Activated CD8-positive, alpha-beta memory T cell treated with anti-CD3 and anti-CD28 coated beads for 1 hour (primary cell): ENCODE results near the gene TMEM41B.
"Not testable (repeated sequence)": the region's sequence is repeated elsewhere in the genome, so short reads cannot be mapped to it uniquely, and the experiment has no call there.

ENCODE experiments used
- DNase-seq, 2 donors: peaks; one replicate each; pipeline ENCODE4 v3.0.0-alpha.2; 2020; ENCODE audit warnings: low read depth in 1 of 2; ENCODE audit errors: extremely low read depth in 1 of 2

TMEM41B gene

DNA sequence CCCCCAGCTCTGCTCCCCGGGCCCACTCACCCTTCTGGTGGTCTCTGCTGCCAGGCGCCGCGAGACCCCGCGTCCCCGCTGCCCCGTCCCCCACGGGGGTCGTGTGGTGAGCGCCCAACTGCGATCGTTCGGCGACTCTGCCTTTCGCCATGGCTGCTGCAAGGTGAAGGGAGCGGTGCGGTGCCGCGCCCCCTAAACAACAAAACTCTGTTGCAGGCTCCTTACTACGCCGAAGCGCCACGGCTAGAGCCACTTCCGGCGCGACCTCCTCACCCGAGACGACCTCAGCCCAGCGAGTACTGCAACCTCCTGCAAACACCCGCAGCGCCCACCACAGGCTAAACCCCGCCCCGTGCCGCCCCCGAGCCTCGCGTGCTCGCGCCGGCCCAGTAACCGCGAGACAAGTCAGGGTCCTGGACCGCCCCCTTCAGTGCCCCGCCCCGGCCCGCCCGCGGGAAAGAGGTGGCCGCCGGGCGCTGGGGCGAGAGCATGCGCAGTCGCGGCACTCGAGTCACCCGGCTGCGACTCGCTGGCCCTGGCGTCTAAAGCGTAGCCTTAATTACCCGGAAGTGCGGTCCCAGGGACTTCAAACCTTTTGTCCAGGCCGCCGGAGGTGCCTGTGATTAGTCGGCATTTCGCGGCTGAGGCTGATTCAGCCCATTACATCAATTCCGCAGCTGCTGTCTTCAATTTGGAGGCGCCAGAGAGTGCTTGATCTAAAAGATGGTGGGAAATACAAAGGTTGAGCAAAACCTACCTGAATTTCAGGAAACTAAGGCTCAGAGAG lies at the start of gene TMEM41B:
TSS of gene TMEM41B (minus strand) at position 303 of the 787 bp plus-strand sequence. CDS start at position 151, 152 bp downstream.
- DNase-seq, result peak; percentile 97 to 99

- no peak for DNase-seq
Observed at GRCh38 chr11:9362393-9362863, 48.0 kb upstream of the TMEM41B start.

DNA sequence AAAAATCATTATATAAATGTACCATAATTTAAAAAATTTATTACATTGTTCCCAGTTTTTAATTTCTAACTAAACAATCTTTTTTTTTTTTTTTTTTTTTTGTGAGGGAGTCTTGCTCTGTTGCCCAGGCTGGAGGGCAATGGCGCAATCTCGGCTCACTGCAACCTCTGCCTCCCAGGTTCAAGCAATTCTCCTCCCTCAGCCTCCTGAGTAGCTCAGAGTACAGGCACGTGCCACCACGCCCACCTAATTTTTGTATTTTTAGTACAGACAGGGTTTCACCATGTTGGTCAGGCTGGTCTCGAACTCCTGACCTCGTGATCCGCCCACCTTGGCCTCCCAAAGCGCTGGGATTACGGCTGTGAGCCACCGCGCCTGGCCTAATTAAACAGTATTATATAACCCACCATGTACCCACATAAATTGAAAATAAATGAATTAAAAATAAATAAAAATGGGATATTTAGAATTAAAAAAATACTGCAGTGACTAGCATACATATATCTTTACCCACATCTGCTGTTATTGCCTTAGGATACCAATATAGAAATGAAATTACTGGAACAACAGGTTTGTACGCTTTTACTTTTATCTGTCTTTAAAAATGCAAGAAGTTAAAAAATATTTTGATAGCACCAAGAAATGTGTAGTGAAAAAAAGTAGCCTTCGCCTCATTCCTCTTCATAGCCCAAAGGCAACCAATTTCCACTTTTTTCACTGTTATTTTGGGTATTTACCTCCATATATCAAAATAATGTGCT lies 46.6 kb upstream of the TMEM41B start:
- not testable (repeated sequence) for DNase-seq

DNA sequence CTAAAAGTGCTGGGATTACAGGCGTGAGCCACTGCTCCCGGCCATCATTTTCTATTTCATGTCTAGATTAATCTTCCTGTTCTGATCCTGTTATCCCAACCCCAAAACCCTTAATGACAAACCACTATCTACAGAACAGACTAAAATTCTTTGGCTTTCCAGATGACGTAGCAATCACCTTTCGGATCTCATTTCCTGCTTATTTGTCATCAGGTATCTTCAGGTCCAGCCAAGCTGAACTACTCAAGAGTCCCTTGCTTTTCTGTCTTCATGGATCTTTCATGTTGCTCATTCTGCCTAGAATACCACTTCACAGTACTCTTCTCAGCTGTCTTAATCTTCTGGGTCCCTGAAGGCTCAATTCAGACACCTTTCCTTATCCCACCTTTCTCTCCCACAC lies 42.6 kb upstream of the TMEM41B start:
- DNase-seq, result no peak

- no peak for DNase-seq
Observed at GRCh38 chr11:9351321-9351881, 37.0 kb upstream of the TMEM41B start.

GRCh38 chr11:9347779-9348178 lies 33.4 kb upstream of the TMEM41B start:
- DNase-seq, result not testable (repeated sequence)

GRCh38 chr11:9347100-9347499 lies 32.7 kb upstream of the TMEM41B start:
- DNase-seq, result no peak

DNA sequence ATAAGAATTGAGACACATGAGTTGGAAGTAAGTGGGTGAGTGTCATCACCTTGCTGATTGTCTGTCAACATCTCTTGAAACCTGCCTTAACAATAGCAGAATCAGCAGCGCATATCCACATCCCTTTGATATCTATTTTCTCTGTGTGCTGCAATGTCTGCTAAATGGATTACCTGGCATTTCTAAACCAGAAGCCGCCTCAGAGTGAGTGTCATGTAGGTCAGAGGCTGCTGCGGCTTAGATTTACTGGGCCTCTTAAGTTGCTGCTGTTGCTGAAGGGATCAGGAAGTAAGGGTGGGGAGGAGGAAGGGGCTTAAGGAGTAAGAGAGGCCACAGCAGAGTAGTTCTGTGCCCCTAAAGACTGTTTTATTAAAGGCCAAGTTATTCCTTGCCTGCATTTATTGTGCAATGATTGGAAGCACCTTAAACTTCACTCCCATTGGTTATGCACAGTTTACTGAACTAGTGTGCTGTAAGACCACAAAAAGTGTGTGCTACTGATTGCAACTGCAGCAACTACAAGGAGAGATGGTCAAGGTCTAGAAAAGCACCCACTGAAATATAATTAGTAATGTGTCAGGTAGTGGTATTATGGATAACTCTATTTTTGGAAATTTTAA lies 29.8 kb upstream of the TMEM41B start:
- DNase-seq, result no peak

DNA sequence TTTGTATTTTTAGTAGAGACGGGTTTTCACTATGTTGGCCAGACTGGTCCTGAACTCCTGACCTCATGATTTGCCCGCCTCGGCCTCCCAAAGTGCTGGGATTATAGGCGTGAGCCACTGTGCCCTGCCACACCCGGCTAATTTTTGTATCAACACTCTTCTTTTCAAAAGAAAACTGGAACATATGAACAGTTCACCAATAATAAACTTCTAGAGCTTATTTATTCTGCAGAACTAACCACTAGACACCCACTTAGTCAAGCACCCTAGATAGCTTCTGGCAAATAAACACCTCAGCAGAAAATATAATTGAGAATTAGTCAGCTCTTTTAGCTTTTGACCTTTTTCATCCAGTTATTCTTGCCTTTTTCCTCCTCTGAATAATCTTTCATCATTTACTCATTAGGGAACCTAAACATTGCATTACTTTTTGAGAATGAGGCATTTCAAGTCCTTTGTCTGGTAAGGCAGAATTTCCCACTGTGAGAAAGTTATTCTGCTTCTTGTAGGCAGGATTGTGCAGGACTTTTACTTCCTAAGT lies 27.3 kb upstream of the TMEM41B start:
- DNase-seq, result no peak

DNA sequence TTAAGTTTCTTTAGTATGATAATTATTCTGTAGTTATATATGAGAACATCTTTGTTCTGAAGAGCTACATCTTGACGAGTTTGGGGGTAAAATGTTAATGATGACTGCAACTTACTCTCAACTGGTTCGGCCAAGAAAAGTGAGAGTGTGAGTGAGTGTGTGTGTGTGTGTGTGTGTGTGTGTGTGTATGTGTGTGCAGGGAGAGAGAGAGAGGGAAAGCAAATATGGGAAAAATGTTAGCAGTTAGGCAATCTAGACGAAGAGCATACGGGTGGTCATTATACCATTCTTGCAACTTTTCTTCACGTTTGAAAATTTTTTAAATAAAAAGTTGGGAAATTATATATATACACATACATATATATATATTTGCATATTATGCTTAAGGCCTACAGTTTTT lies 18.3 kb upstream of the TMEM41B start:
- DNase-seq, result no peak

- no peak for DNase-seq
Observed at GRCh38 chr11:9330387-9331384, 16.3 kb upstream of the TMEM41B start.

GRCh38 chr11:9320047-9320446 lies 5.7 kb upstream of the TMEM41B start:
- DNase-seq, result no peak

- DNase-seq, result not testable (repeated sequence)
Observed at GRCh38 chr11:9319377-9320001, 5.1 kb upstream of the TMEM41B start.

DNA sequence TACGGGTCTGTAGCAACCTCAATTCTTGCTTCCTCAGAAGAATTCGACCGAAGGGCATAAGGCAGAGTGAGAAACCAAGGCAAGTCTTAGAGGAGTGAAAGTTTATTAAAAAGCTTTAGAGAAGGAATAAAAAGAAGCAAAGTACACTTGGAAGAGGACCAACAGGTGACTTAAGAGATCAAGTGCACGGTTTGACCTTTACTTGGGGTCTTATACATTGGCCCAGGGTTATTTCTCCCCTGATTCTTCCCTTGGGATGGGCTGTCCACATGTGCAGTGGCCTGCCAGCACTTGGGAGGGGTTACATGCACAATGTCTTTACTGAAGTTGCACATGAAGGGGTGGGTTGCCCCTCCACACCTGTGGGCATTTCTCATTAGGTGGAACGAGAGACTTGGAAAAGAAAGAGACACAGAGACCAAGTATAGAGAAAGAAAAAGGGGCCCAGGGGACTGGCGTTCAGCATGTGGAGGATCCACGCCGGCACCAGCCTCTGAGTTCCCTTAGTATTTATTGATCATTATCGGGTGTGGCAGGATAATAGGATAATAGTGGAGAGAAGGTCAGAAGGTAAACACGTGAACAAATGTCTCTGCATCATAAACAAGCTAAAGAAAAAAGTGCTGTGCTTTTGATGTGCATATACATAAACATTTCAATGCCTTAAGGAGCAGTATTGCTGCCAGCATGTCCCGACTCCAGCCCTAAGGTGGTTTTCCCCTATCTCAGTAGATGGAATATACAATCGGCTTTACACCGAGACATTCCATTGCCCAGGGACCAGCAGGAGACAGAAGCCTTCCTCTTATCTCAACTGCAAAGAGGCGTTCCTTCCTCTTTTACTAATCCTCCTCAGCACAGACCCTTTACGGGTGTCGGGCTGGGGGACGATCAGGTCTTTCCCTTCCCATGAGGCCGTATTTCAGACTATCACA lies 4.3 kb upstream of the TMEM41B start:
- DNase-seq, result not testable (repeated sequence)

DNA sequence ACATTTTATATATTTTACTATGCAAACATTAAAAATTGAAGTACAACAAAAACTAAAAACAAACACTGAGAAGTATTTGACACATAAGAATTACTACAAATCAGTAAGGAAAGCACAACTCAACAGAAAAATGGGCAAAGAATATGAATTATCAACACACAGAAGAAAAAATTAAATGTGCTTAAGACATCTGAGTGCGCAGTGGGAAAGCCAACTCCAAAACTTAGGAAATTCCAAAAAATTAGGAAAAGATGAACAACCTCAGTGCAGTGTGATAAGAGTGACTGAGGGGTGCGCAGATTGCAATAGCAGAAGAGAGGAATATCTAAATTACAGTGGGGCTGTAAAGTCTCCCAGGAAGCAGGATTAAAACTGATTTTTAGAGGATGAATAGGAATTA lies 1.9 kb upstream of the TMEM41B start:
- DNase-seq, result no peak

- no peak for DNase-seq
Observed at GRCh38 chr11:9315078-9315688, 790 bp upstream of the TMEM41B start.

GRCh38 chr11:9313648-9314290 lies 624 bp downstream of the TMEM41B start:
- DNase-seq, result peak in 1 of 2 donors; percentile 12
